MM.1S (cell line): Measurements from ENCODE around the gene ZNF487.
"Not testable (repeated sequence)": the region's sequence is repeated elsewhere in the genome, so short reads cannot be mapped to it uniquely, and the experiment has no call there.

Experiments
- EZH2 ChIP-seq: fragments of 300-600 bp; sonication (generic); optimal IDR thresholded peaks from 2 replicates; pipeline ENCODE3; 2017; ENCODE audit warnings: low read depth, mild to moderate bottlenecking, antibody characterized with exemption, low read length, mixed read lengths
- EZH2phosphoT487 ChIP-seq: fragments of 300-600 bp; sonication (generic); IDR thresholded peaks from 2 replicates; pipeline ENCODE4 v1.6.1; 2018; ENCODE audit warnings: antibody characterized with exemption, low read length
- TF ChIP-seq, protein P1 (sequence below): fragments of 300-600 bp; sonication (generic); IDR thresholded peaks from 2 replicates; pipeline ENCODE4 v1.5.1; 2016; ENCODE audit warnings: antibody characterized with exemption, low read length, mixed read lengths

DNA sequence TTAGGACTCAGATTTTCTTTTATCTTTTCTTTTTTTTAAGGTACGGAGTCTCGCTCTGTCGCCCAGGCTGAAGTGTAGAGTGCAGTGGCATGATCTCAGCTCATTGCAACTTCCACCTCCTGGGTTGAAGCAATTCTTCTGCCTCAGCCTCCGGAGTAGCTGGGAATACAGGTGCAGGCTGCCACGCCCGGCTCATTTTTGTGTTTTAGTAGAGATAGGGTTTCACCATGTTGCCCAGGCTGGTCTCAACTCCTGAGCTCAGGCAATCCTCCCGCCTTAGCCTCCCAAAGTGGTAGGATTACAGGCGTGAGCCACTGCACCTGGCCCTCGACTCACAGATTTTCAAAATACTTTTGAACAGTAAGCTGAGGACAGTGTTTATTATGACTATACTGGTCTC, 17.1 kb downstream of the ZNF487 start:
- TF ChIP-seq, protein P1, sequence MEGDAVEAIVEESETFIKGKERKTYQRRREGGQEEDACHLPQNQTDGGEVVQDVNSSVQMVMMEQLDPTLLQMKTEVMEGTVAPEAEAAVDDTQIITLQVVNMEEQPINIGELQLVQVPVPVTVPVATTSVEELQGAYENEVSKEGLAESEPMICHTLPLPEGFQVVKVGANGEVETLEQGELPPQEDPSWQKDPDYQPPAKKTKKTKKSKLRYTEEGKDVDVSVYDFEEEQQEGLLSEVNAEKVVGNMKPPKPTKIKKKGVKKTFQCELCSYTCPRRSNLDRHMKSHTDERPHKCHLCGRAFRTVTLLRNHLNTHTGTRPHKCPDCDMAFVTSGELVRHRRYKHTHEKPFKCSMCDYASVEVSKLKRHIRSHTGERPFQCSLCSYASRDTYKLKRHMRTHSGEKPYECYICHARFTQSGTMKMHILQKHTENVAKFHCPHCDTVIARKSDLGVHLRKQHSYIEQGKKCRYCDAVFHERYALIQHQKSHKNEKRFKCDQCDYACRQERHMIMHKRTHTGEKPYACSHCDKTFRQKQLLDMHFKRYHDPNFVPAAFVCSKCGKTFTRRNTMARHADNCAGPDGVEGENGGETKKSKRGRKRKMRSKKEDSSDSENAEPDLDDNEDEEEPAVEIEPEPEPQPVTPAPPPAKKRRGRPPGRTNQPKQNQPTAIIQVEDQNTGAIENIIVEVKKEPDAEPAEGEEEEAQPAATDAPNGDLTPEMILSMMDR = not testable (repeated sequence)
- not testable (repeated sequence) for TF ChIP-seq EZH2, EZH2phosphoT487
